Smooth muscle cell (in vitro differentiated cells): Measurements from ENCODE around the gene KCNH3. TPM values are rescaled to one million over a fixed set of nuclear protein-coding genes. Genes with fewer than 3 reads are reported as not detected.

Experiments
- DNase-seq: peaks from one replicate; lab custom pipeline; 2025; ENCODE audit not compliant: unreplicated experiment; lab: John Stamatoyannopoulos, UW
- H2AFZ ChIP-seq: fragments of 200-600 bp; sonication (generic); 2 replicates; pipeline ENCODE4 v1.6.0; 2016; ENCODE audit warnings: antibody characterized with exemption, low read depth, mild to moderate bottlenecking
- H3F3A ChIP-seq: fragments of 200-600 bp; sonication (generic); 2 replicates; pipeline ENCODE4 v1.6.0; 2017; ENCODE audit warnings: antibody characterized with exemption, low read depth
- H3K27ac ChIP-seq: fragments of 200-600 bp; sonication (generic); 2 replicates; pipeline ENCODE4 v1.5.1; 2016; ENCODE audit warnings: low read depth, mild to moderate bottlenecking
- H3K27me3 ChIP-seq: fragments of 200-600 bp; sonication (generic); 2 replicates; pipeline ENCODE4 v1.6.1; 2016; ENCODE audit warnings: low read depth, mild to moderate bottlenecking
- H3K36me3 ChIP-seq: fragments of 200-600 bp; sonication (generic); 2 replicates; pipeline ENCODE4 v1.5.1; 2016; ENCODE audit warnings: low read depth
- H3K4me1 ChIP-seq: fragments of 200-600 bp; sonication (generic); 2 replicates; pipeline ENCODE4 v1.5.1; 2016; ENCODE audit warnings: low read depth
- H3K4me2 ChIP-seq: fragments of 200-600 bp; sonication (generic); 2 replicates; pipeline ENCODE4 v1.6.0; 2016; ENCODE audit warnings: mild to moderate bottlenecking
- H3K4me3 ChIP-seq: fragments of 200-600 bp; sonication (generic); 2 replicates; pipeline ENCODE4 v1.5.1; 2016; ENCODE audit warnings: mild to moderate bottlenecking
- H3K79me2 ChIP-seq: fragments of 200-600 bp; sonication (generic); 2 replicates; pipeline ENCODE4 v1.6.0; 2016; ENCODE audit warnings: low read depth, mild to moderate bottlenecking
- H3K9ac ChIP-seq: fragments of 200-600 bp; sonication (generic); 2 replicates; pipeline ENCODE4 v1.6.0; 2016; ENCODE audit warnings: low read depth
- H3K9me3 ChIP-seq: fragments of 200-600 bp; sonication (generic); replicated peaks from 2 replicates; pipeline ENCODE4 v1.5.1; 2016; ENCODE audit warnings: low read depth
- H4K20me1 ChIP-seq: fragments of 200-600 bp; sonication (generic); 2 replicates; pipeline ENCODE4 v1.6.0; 2016; ENCODE audit warnings: low read depth
- CTCF ChIP-seq: fragments of 200-600 bp; sonication (generic); IDR thresholded peaks from 2 replicates; pipeline ENCODE4 v1.5.1; 2017; ENCODE audit warnings: borderline replicate concordance, mild to moderate bottlenecking, antibody characterized with exemption; ENCODE audit not compliant: insufficient read depth, poor library complexity, severe bottlenecking
- WGBS: methylation state at CpG from one replicate; pipeline ENCODE4 v1.1.7; 2016; ENCODE audit warnings: low lambda C conversion rate; 5-methylcytosine and 5-hydroxymethylcytosine counted together
- polyA plus RNA-seq: library from polyadenylated mRNA; unstranded; fragments of >200 nt; fragmentation: Nextera tagmentation; extraction: Ambion mirVana; gene quantifications from 2 replicates; pipeline ENCODE4 v1.2.1, GENCODE V29; 2016
- total RNA-seq: library from RNA; depleted of rRNA; stranded (reverse); fragments of >200 nt; gene quantifications from 2 replicates; pipeline ENCODE4 v1.2.3, GENCODE V29; 2014

Gene KCNH3
- total and polyA plus RNA-seq, 2 experiments from 2014 or later: 0.09 to 0.94 TPM

- no peak overlapping the region for H2AFZ ChIP-seq
- H3K4me1 ChIP-seq: no peaks in the 10 kb centered on the region
- TF ChIP-seq CTCF: no peak
- no peak overlapping the region for H3K4me2 ChIP-seq
- DNase-seq: no peak
- 94% methylated on average over 18 of the region's 18 CpGs for WGBS
- no peaks in the 10 kb centered on the region for H3K79me2 ChIP-seq
- H3K4me3 ChIP-seq: no peak overlapping the region
- H3K36me3 ChIP-seq: no peaks in the 10 kb centered on the region
- H3K9ac ChIP-seq: no peak overlapping the region
- H3K27ac ChIP-seq: no peak overlapping the region
- no peaks in the 10 kb centered on the region for H4K20me1 ChIP-seq
- no peaks in the 10 kb centered on the region for H3F3A ChIP-seq
- no peaks in the 10 kb centered on the region for H3K27me3 ChIP-seq
- H3K9me3 ChIP-seq: no peaks in the 10 kb centered on the region
Observed at GRCh38 chr12:49555631-49556390, 17.0 kb downstream of the KCNH3 start.

GRCh38 chr12:49556391-49557186 is 17.8 kb downstream of the KCNH3 start:
- 96% methylated on average over 12 of the region's 12 CpGs for WGBS
- H3K4me1 ChIP-seq: no peaks in the 10 kb centered on the region
- H3K4me2 ChIP-seq: no peak overlapping the region
- DNase-seq: no peak
- TF ChIP-seq CTCF: no peak
- no peak overlapping the region for H3K9ac ChIP-seq
- no peak overlapping the region for H3K4me3 ChIP-seq
- no peaks in the 10 kb centered on the region for H3K79me2 ChIP-seq
- H3K9me3 ChIP-seq: no peaks in the 10 kb centered on the region
- H4K20me1 ChIP-seq: no peaks in the 10 kb centered on the region
- H3K36me3 ChIP-seq: no peaks in the 10 kb centered on the region
- no peak overlapping the region for H2AFZ ChIP-seq
- H3K27ac ChIP-seq: no peak overlapping the region
- H3F3A ChIP-seq: no peaks in the 10 kb centered on the region
- H3K27me3 ChIP-seq: no peaks in the 10 kb centered on the region

- Histone ChIP-seq H3K4me2 (no peak overlapping the region), H3F3A (no peaks in the 10 kb centered on the region), H3K27ac (no peak overlapping the region), H3K4me3 (no peak overlapping the region), H4K20me1 (no peaks in the 10 kb centered on the region), H3K27me3 (no peaks in the 10 kb centered on the region), H3K9me3 (no peaks in the 10 kb centered on the region), H3K36me3 (no peaks in the 10 kb centered on the region), H3K79me2 (no peaks in the 10 kb centered on the region), H3K4me1 (no peaks in the 10 kb centered on the region), H2AFZ (no peak overlapping the region), H3K9ac (no peak overlapping the region)
- no peak for DNase-seq
- WGBS: 97% methylated on average over 18 of the region's 18 CpGs
- TF ChIP-seq CTCF: no peak
Observed at GRCh38 chr12:49557187-49557916, 18.5 kb downstream of the KCNH3 start.
